ENCODE results near the gene CIZ1. TPM values are rescaled to one million over a fixed set of nuclear protein-coding genes. Genes with fewer than 3 reads are reported as not detected.

Gene CIZ1
- polyA plus RNA-seq, 1 donor = 120 TPM

GRCh38 chr9:128213746-128214497, 22.6 kb upstream of the CIZ1 start:
- DNase-seq = no peak

DNA sequence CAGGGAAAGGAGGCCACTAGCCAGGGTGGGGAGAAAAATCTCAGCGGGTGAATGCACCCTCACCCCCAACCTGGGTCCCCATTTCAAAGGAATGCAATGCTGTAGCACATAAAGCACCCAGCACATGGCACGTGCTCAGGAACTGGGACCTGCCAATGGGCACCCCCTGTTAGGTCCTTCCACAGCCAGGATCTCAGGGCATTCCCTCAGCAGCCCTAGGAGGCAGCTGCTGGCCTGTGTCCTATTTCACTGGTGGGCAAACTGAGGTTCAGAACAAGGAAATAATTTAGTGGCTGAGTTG, 20.6 kb upstream of the CIZ1 start:
- DNase-seq = no peak

GRCh38 chr9:128211186-128211980, 20.0 kb upstream of the CIZ1 start:
- DNase-seq = no peak

GRCh38 chr9:128208946-128209669, 17.7 kb upstream of the CIZ1 start:
- no peak for DNase-seq

GRCh38 chr9:128208386-128208785, 17.0 kb upstream of the CIZ1 start:
- DNase-seq = no peak

GRCh38 chr9:128206916-128207910, 15.8 kb upstream of the CIZ1 start:
- no peak for DNase-seq

GRCh38 chr9:128206484-128206883, 15.1 kb upstream of the CIZ1 start:
- DNase-seq = no peak

DNA sequence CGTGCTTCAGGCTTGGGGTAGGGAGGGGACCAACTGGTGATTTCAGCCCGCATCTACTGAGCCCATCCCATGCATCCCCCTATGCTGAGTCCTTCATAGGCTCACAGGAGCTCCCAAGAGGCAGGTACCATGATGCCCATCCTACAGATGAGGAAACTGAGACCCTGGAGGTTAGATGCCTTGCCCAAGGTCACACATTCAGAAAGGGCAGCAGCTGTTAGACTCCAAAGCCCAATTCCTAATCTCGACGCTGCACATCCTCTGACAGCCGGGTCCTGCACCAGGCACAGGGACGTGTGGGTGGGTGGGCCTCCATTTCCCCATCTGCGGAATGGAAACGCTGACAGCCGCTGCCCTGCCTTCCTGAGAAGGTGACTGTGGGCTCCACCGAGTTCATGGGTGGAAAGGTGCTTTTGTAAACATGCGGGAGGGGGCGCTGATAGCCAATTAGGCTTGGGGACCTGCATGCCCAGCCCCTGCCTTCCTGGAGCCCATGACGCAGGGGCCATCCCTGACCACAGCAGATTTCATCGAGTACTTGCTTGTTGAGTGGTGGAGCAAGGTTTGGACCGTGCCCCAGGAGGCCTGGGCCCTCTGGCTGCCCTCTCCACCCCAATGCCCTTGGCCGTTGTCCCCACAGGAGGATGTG, 14.0 kb upstream of the CIZ1 start:
- DNase-seq = no peak

GRCh38 chr9:128204858-128205257, 13.5 kb upstream of the CIZ1 start:
- no peak for DNase-seq

- DNase-seq = no peak
Measured at GRCh38 chr9:128203707-128204551, 12.6 kb upstream of the CIZ1 start.

DNA sequence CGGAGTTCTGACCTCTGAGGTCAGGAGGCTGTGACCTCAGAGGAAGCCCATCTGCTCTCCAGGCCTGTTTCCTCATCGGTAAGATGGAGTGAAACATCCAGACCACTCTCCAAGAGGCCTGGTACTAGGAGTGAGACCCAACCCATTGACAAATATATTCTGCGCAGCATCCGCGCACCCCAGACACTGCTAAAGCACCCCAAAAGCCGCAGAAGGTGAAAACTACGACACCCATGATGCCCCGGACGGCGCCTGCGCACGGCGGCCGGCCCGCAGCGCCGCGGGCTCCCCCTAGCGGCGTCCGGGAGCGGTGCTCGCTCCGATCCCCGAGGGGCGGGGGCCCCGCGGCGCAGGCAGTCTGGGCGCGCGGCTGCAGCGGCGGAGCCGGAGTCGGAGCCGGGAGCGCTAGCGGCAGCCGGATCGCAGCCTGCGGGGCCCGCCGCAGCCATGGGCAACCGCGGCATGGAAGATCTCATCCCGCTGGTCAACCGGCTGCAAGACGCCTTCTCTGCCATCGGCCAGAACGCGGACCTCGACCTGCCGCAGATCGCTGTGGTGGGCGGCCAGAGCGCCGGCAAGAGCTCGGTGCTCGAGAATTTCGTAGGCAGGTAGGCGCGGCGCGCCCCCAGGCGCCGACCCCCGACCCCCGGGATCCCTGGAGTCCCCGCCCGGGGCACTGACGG, 11.8 kb upstream of the CIZ1 start, which contains the start of gene DNM1:
Gene DNM1 (plus strand): TSS at position 356 of the 683 bp plus-strand sequence. CDS start 92 bp downstream, at position 448.
- peak; percentile 84 for DNase-seq

GRCh38 chr9:128202648-128203023, 11.3 kb upstream of the CIZ1 start:
- DNase-seq = no peak

DNA sequence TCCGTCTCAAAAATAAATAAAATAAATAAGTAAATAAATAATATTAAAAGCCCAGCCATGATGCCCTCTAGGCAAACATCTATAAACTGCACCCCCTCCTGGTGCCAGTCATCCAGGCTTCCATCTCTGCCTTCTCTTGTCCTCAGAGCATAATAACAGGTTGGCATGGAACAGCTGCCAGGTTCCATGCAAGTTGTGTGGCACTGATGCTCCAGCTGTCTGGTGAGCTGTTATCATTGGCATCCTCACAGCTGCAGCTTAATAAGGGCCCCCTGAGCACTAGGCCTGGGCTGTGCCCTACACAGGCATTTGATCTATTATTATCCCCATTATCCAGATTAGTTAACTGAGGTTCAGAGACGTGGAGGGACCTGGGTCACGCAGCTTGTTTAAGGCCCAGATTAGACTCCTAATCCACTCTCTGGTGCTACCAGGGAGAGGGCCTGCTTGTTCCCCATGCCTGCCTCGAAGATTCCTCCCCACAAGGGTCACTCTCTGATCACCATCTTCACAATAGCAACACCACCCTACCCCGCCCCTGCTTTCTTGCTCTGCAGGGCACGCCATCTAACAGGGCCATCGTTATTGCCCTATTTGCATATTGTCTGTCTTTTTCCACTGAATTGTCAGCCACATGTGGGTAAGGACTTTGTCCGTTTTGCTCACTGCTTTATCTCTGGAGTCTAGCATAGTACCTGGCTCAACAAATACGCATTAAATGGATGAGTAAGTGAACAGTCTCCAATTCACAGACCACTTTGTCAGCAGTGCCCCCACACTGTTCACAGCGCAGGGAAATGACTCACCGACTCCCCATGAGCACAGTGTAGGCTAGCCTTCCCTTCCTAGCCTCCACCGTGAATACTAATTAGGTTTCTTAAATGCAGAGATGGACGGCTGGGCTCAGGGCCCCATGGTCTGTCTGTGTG, 10.3 kb upstream of the CIZ1 start:
- no peak for DNase-seq

- DNase-seq = no peak
Measured at GRCh38 chr9:128193469-128194096, 2.2 kb upstream of the CIZ1 start.

DNA sequence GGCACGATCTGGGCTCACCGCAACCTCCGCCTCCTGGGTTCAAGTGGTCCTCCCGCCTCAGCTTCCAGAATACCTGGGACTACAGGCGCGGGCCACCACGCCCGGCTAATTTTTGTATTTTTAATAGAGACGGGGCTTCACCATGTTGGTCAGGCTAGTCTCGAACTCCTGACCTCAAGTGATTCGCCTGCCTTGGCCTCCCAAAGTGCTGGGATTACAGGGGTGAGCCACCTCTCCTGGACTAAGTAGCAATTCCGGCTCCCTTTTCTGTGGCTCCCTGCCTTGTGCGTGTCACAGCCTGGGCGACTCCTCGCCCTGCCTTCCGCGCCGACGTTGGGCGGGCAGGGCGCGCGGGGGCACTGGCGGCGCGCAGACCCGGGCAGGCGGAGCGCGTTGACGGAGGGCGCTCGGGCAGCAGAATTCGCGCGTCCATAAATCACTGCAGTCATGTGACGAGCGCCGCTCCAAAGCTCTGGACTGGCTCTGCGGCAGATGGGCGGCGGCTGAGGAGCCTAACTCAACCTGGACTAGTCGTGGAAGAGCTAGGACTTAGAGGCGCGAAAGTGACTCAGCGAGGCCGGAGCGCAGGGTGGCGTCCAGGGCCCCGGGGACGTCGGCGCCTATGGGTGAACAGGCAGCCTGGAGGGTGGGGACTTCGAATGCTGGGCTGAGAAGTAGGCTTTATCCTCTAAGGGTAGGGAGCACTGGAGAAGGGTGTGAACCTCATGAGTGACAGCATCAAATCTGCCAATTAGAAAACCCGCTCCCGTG, 1.4 kb upstream of the CIZ1 start:
- DNase-seq = peak; percentile 62

DNA sequence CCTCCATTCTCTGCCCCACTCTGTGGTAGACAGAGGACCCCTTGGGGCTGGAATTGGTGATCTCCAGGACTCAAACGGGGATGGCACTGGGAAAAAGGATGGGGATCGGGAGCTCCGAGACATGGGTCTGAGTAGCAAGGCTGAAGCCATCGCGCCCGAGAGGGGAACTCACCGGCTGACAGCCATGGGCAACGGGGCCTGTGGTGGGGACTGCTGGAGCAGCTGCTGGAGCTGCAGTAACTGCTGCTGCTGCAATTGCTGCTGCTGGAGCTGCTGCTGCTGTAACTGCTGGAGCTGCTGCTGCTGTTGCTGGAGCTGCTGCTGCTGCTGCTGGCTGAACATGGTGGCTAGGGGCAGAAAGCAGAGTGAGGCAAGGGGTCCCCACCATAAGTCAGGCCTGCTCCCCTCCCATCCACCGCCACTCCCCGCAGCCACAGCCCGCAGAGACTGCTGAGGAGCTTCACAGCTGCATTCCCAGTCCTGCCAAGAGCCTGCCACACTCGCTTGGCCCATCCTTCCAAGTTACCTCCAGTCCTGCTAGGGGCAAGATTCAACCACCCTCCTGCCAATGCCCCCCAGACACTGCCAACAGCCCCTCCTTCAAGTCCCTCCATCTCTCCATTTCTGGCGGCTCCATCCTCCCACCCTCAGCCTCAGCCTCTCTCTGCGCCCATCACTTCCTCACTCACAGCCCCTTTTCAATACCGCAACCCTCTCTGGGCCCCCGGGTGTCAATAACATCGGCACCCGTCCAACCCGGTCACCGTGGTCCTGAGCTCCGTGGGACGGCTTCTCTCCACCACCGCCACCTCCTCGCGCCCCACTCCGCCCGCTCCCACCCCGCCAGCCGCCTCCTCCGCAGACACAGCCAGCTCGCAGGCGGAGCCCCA, 611 bp downstream of the CIZ1 start:
- DNase-seq = no peak
